GM12878 (cell line): Measurements from ENCODE around the gene DTX4. TPM values are rescaled to one million over a fixed set of nuclear protein-coding genes. Genes with fewer than 3 reads are reported as not detected.

Experiments used
- ATAC-seq: fragments of 200-7000 bp; cut with Tn5 transposase; 3 replicates; pipeline ENCODE4 v1.9.1; 2020; ENCODE audit warnings: mild to moderate bottlenecking, moderate library complexity
- BruUV-seq: library from RNA; stranded (reverse); fragments of 400-500 nt; replicated peaks from 2 replicates; lab custom pipeline; 2021; lab: Mats Ljungman, UMichigan
- CTCF ChIA-PET: fragments of 300-600 bp; sonication (Branson Sonifier 250); formaldehyde crosslinking; extraction: SDS; loops from one replicate; lab custom pipeline; 2021; ENCODE audit warnings: inconsistent platforms; lab: Yijun Ruan, JAX
- POLR2A ChIA-PET: fragments of 350-600 bp; formaldehyde crosslinking; extraction: SDS; loops from one replicate; lab custom pipeline; 2021; ENCODE audit warnings: inconsistent platforms; lab: Charles Lee
- RAD21 ChIA-PET: fragments of 300-600 bp; sonication (Branson Sonifier 250); formaldehyde crosslinking; loops from one replicate; lab custom pipeline; 2023; ENCODE audit warnings: antibody characterized with exemption; ENCODE audit not compliant: unreplicated experiment; lab: Charles Lee
- SMC1A ChIA-PET: fragments of 300-600 bp; sonication (Branson Sonifier 250); formaldehyde crosslinking; loops from one replicate; lab custom pipeline; 2023; ENCODE audit not compliant: unreplicated experiment, uncharacterized antibody; lab: Charles Lee
- DNase-seq: peaks from one replicate; pipeline ENCODE4 v3.0.0-alpha.2; 2011; ENCODE audit warnings: low read depth, low spot score
- FAIRE-seq: peaks from 3 replicates; lab custom pipeline; 2011; peaks lifted over from hg19 to GRCh38; lab: Jason Lieb, UNC
- H2AFZ ChIP-seq: 2 replicates; pipeline ENCODE4 v1.6.0; 2011; ENCODE audit warnings: low read depth, low read length, control low read depth; ENCODE audit not compliant: control insufficient read depth
- H3K27ac ChIP-seq: 2 replicates; pipeline ENCODE4 v1.5.1; 2011; ENCODE audit warnings: control low read depth; ENCODE audit not compliant: control insufficient read depth, insufficient read depth
- H3K27me3 ChIP-seq, 2 experiments: replicated peaks in 1 of 2; 2 replicates each; pipeline versions ENCODE4 v1.6.0 to v1.6.1; 2011; ENCODE audit warnings: low read length in 1 of 2; ENCODE audit not compliant: control insufficient read depth in 2 of 2, insufficient read depth in 2 of 2
- H3K36me3 ChIP-seq, 2 experiments: 2 replicates each; pipeline ENCODE4 v1.5.1; 2011; ENCODE audit warnings: low read length in 1 of 2; ENCODE audit not compliant: control insufficient read depth in 2 of 2, insufficient read depth in 2 of 2
- H3K4me1 ChIP-seq: 2 replicates; pipeline ENCODE4 v1.6.1; 2011; ENCODE audit warnings: mild to moderate bottlenecking, low read length, moderate library complexity, mixed read lengths; ENCODE audit not compliant: control insufficient read depth, insufficient read depth
- H3K4me2 ChIP-seq: 2 replicates; pipeline ENCODE4 v1.6.0; 2011; ENCODE audit warnings: control low read depth; ENCODE audit not compliant: control insufficient read depth, insufficient read depth
- H3K4me3 ChIP-seq: fragments of 200-600 bp; sonication (generic); 2 replicates; pipeline ENCODE4 v1.5.1; 2016
- H3K79me2 ChIP-seq: 2 replicates; pipeline ENCODE4 v1.6.0; 2011; ENCODE audit warnings: low read length; ENCODE audit not compliant: control insufficient read depth, insufficient read depth
- H3K9ac ChIP-seq: 2 replicates; pipeline ENCODE4 v1.8.0; 2011; ENCODE audit warnings: low read length, control low read depth, mixed read lengths; ENCODE audit not compliant: control insufficient read depth, insufficient read depth
- H3K9me3 ChIP-seq: replicated peaks from 3 replicates; pipeline ENCODE4 v1.5.1; 2011; ENCODE audit warnings: mild to moderate bottlenecking, low read length; ENCODE audit not compliant: control insufficient read depth, insufficient read depth
- H4K20me1 ChIP-seq: 2 replicates; pipeline ENCODE4 v1.6.0; 2011; ENCODE audit not compliant: control insufficient read depth, insufficient read depth
- BHLHE40 ChIP-seq, 2 experiments: fragments of 450-650 bp in 1 of 2; IDR thresholded peaks; 2 replicates each; pipeline ENCODE4 v1.6.1; 2011 to 2017; ENCODE audit warnings: low read depth in 2 of 2, borderline replicate concordance in 1 of 2, improper control_type of control experiment in 1 of 2, low read length in 1 of 2, mild to moderate bottlenecking in 1 of 2
- CBX5 ChIP-seq: sonication (generic); IDR thresholded peaks from 2 replicates; pipeline ENCODE4 v1.6.1; 2016; ENCODE audit warnings: low read depth, moderate library complexity, mild to moderate bottlenecking, inconsistent platforms
- EED ChIP-seq: sonication (generic); IDR thresholded peaks from 2 replicates; pipeline ENCODE4 v1.6.1; 2016; ENCODE audit warnings: antibody characterized with exemption, low read depth
- EZH2 ChIP-seq: IDR thresholded peaks from 2 replicates; pipeline ENCODE4 v1.6.1; 2012; ENCODE audit warnings: low read depth, mild to moderate bottlenecking, control low read depth, inconsistent platforms, low read length, borderline replicate concordance; ENCODE audit not compliant: control insufficient read depth
- KDM1A ChIP-seq: fragments of 200-600 bp; sonication (generic); IDR thresholded peaks from 2 replicates; pipeline ENCODE4 v1.6.1; 2016; ENCODE audit warnings: borderline replicate concordance
- MEF2A ChIP-seq: IDR thresholded peaks from 2 replicates; pipeline ENCODE4 v1.6.1; 2011; ENCODE audit warnings: low read depth, mild to moderate bottlenecking, low read length, moderate library complexity; ENCODE audit not compliant: insufficient read depth
- NR2C1 ChIP-seq: fragments of 450-650 bp; IDR thresholded peaks from 2 replicates; pipeline ENCODE4 v1.6.1; 2017; ENCODE audit warnings: antibody characterized with exemption, mild to moderate bottlenecking, moderate library complexity
- RFX5 ChIP-seq: IDR thresholded peaks from 2 replicates; pipeline ENCODE4 v1.6.1; 2011; ENCODE audit warnings: low read depth, low read length, improper control_type of control experiment
- RUNX3 ChIP-seq: IDR thresholded peaks from 2 replicates; pipeline ENCODE4 v1.6.1; 2012; ENCODE audit warnings: low read length, inconsistent platforms
- SIN3A ChIP-seq: IDR thresholded peaks from 2 replicates; pipeline ENCODE4 v1.6.1; 2012; ENCODE audit warnings: low read depth, low read length, improper control_type of control experiment
- SIX5 ChIP-seq: IDR thresholded peaks from 2 replicates; pipeline ENCODE4 v1.6.1; 2011; ENCODE audit warnings: mild to moderate bottlenecking, low read depth, low read length, moderate library complexity; ENCODE audit not compliant: severe bottlenecking
- TARDBP ChIP-seq: IDR thresholded peaks from 2 replicates; pipeline ENCODE4 v1.6.1; 2016; ENCODE audit warnings: borderline replicate concordance
- WRNIP1 ChIP-seq: IDR thresholded peaks from 2 replicates; pipeline ENCODE4 v1.6.1; 2011; ENCODE audit warnings: low read depth, low read length, improper control_type of control experiment, borderline replicate concordance
- ZNF384 ChIP-seq: IDR thresholded peaks from 2 replicates; pipeline ENCODE4 v1.6.1; 2012; ENCODE audit warnings: low read depth, mild to moderate bottlenecking, low read length, improper control_type of control experiment, borderline replicate concordance
- WGBS: methylation state at CpG from one replicate; pipeline ENCODE4 v1.1.6; 2016; ENCODE audit warnings: low lambda C conversion rate; ENCODE audit not compliant: insufficient replicate concordance, insufficient coverage; ENCODE audit errors: missing lambda C conversion rate; 5-methylcytosine and 5-hydroxymethylcytosine counted together
- in situ Hi-C: fragments of 300-500 bp; cut with MboI; formaldehyde crosslinking; loops from 9 replicates; pipeline ENCODE4 v1.14.3; 2018; ENCODE audit warnings: mixed read lengths
- intact Hi-C: fragments of 100-400 bp; cut with micrococcal nuclease; formaldehyde crosslinking; loops from one replicate; pipeline ENCODE4 v1.14.2; 2022; ENCODE audit not compliant: unreplicated experiment
- polyA plus RNA-seq, 11 experiments: library from polyadenylated mRNA; depleted of rRNA in 4 of 11; unstranded in 6 of 11; stranded (reverse) in 5 of 11; fragments of >200 nt; fragmentation: Nextera tagmentation in 4 of 11; fragmentation: Illumina TruSeq in 1 of 11; extraction: Ambion mirVana in 4 of 11; extraction: Trizol in 1 of 11; gene quantifications; 1 replicate in 1 of 11; 2 replicates in 10 of 11; pipeline versions ENCODE4 v1.2.1 to v1.2.3, GENCODE V29; 2011 to 2016; ENCODE audit warnings: inconsistent platforms in 2 of 11, missing spikeins in 2 of 11, low read depth in 1 of 11
- total RNA-seq, 4 experiments: library from RNA; depleted of rRNA in 3 of 4; stranded (reverse); fragments of >200 nt in 3 of 4; fragmentation: Illumina TruSeq in 1 of 4; extraction: Trizol in 1 of 4; gene quantifications; 2 replicates each; pipeline versions ENCODE4 v1.2.1 to v1.2.3, GENCODE V29; 2013 to 2021
- TF ChIP-seq, protein P1 (sequence below): fragments of 450-650 bp; IDR thresholded peaks from 2 replicates; pipeline ENCODE4 v1.6.1; 2017; ENCODE audit warnings: borderline replicate concordance
- TF ChIP-seq, protein P2 (sequence below): fragments of 450-650 bp; IDR thresholded peaks from 2 replicates; pipeline ENCODE4 v1.6.1; 2018; ENCODE audit warnings: borderline replicate concordance, mild to moderate bottlenecking; ENCODE audit not compliant: partially characterized antibody
- TF ChIP-seq, protein P3 (sequence below): fragments of 450-650 bp; IDR thresholded peaks from 2 replicates; pipeline ENCODE4 v1.6.1; 2017; ENCODE audit warnings: mild to moderate bottlenecking

The DTX4 gene
- total and polyA plus RNA-seq, 10 of the 15 experiments (the other 5 are each of a cell fraction or from before 2014, with no cell fraction given) = 3.8 to 25.8 (median 10.5) TPM

DNA sequence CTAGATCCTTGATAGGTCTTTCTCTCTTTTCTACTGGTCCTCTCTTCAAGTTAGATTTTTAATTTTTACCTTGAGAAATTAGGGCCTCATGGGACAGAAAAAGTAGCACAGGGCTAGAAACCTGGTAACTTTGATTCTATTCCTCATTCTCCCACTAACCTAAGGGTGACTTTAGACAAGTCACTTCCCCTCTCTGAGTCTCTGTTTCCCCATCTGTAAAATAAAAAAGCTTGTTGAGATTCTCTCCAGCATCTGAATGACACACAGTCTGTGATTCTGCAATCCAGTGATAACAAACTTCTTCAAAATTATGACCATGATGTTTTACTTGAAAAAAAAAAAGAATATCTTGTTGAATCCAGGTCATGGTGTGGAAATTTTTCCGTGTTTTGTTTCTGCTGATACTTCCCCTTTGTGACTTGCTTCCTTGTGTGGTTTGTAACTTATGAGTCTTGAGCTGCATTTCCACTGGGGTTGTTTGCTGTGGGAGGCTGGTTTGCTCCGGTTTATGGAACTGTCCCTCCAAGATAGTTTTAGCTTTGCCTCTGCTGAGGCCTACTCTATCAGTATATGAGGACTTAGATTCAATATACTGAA is 50.6 kb downstream of the DTX4 start (continued):
- TF ChIP-seq SIN3A (no peak), TARDBP (no peak), RUNX3 (peak; percentile 31; the same call in 1 of the 2 replicates)
- TF ChIP-seq, all 136 proteins: peak for 3

DNA sequence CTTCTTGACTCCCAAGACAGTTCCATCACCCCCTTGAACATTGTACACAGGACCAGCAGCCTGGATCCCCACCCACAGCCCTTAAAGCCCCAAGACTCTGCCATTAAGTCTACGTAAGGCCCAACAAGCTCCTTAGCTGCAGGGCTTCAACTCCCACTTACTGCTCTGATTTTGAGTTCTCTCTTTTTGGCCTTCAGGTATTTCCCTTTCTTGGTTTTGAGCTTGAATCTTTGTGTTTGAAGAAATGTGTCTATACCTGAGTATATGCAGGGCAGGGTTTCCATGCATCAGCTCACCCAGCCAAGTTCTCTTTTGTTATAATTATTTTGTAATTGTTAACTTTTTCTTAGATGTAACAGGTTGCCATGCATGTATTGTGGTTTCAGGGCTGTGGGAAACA is 51.2 kb downstream of the DTX4 start:
- Histone ChIP-seq H3K9me3 (no peaks in the 10 kb centered on the region), H3K4me3 (no peak overlapping the region), H3K9ac (no peak overlapping the region), H3K27ac (peak overlapping the region; percentile 11; the same call in 1 of the 2 replicates), H3K36me3 (no peaks in the 10 kb centered on the region), H3K4me1 (peaks cover 55% of the 10 kb centered on the region), H3K27me3 (no peaks in the 10 kb centered on the region), H3K4me2 (peak overlapping the region; percentile 39), H3K79me2 (no peaks in the 10 kb centered on the region), H4K20me1 (no peaks in the 10 kb centered on the region), H2AFZ (no peak overlapping the region)
- FAIRE-seq (no peak), DNase-seq (no peak), ATAC-seq (peak; percentile 15)
- BruUV-seq = no TSS peak
- in situ Hi-C loops (no loop called here), intact Hi-C loops (no loop called here)
- ChIA-PET SMC1A (interaction anchor here (0.6 to 4.0 kb wide), 10 partner anchors 12 to 332 kb away, joined by 3 to 34 read pairs (median 4); partner anchors contain the start of gene MPEG1), POLR2A (interaction anchor here (0.7 to 2.3 kb wide), 4 partner anchors 9 to 210 kb away, joined by 5 to 8 read pairs (median 6); no protein-coding TSS in a partner anchor), CTCF (interaction anchor here (0.6 to 7.9 kb wide), 12 partner anchors 10 to 1116 kb away, joined by 3 to 43 read pairs (median 4); partner anchors contain the start of gene DTX4), RAD21 (interaction anchor here (0.7 to 2.8 kb wide), 9 partner anchors 10 to 446 kb away, joined by 3 to 14 read pairs (median 5); partner anchors contain the start of genes DTX4, MPEG1 and PATL1)
- 90% methylated on average over 1 of the region's 1 CpG for WGBS
- no peak for TF ChIP-seq EZH2
- no peak for TF ChIP-seq ZNF384
- TF ChIP-seq RUNX3 = peak; percentile 17
- TF ChIP-seq RFX5 = no peak
- TF ChIP-seq WRNIP1 = no peak
- TF ChIP-seq SIX5 = no peak
- no peak for TF ChIP-seq NR2C1
- TF ChIP-seq MEF2A = no peak
- TF ChIP-seq, protein P1, sequence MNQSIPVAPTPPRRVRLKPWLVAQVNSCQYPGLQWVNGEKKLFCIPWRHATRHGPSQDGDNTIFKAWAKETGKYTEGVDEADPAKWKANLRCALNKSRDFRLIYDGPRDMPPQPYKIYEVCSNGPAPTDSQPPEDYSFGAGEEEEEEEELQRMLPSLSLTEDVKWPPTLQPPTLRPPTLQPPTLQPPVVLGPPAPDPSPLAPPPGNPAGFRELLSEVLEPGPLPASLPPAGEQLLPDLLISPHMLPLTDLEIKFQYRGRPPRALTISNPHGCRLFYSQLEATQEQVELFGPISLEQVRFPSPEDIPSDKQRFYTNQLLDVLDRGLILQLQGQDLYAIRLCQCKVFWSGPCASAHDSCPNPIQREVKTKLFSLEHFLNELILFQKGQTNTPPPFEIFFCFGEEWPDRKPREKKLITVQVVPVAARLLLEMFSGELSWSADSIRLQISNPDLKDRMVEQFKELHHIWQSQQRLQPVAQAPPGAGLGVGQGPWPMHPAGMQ = no peak
- TF ChIP-seq, protein P2, sequence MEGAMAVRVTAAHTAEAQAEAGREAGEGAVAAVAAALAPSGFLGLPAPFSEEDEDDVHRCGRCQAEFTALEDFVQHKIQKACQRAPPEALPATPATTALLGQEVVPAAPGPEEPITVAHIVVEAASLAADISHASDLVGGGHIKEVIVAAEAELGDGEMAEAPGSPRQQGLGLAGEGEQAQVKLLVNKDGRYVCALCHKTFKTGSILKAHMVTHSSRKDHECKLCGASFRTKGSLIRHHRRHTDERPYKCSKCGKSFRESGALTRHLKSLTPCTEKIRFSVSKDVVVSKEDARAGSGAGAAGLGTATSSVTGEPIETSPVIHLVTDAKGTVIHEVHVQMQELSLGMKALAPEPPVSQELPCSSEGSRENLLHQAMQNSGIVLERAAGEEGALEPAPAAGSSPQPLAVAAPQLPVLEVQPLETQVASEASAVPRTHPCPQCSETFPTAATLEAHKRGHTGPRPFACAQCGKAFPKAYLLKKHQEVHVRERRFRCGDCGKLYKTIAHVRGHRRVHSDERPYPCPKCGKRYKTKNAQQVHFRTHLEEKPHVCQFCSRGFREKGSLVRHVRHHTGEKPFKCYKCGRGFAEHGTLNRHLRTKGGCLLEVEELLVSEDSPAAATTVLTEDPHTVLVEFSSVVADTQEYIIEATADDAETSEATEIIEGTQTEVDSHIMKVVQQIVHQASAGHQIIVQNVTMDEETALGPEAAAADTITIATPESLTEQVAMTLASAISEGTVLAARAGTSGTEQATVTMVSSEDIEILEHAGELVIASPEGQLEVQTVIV = no peak
- TF ChIP-seq BHLHE40 (IDR thresholded peaks at IDR 0.05; ENCODE audit: borderline replicate concordance in 1 of 2, low read depth in 2 of 2, low read length in 1 of 2) = no peak
- TF ChIP-seq, protein P3, sequence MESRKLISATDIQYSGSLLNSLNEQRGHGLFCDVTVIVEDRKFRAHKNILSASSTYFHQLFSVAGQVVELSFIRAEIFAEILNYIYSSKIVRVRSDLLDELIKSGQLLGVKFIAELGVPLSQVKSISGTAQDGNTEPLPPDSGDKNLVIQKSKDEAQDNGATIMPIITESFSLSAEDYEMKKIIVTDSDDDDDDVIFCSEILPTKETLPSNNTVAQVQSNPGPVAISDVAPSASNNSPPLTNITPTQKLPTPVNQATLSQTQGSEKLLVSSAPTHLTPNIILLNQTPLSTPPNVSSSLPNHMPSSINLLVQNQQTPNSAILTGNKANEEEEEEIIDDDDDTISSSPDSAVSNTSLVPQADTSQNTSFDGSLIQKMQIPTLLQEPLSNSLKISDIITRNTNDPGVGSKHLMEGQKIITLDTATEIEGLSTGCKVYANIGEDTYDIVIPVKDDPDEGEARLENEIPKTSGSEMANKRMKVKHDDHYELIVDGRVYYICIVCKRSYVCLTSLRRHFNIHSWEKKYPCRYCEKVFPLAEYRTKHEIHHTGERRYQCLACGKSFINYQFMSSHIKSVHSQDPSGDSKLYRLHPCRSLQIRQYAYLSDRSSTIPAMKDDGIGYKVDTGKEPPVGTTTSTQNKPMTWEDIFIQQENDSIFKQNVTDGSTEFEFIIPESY = no peak
- TF ChIP-seq CBX5 = no peak
- TF ChIP-seq EED = no peak
- no peak for TF ChIP-seq KDM1A
